ENCODE measurements around the gene PDGFRB.

GRCh38 chr5:150065346-150065745 is 90.3 kb downstream of the PDGFRB start:
- TF ChIP-seq ZBTB49 (tag by site-specific recombination; IDR thresholded peaks at IDR 0.05; ENCODE audit: low read depth) (no peak), ZNF416 (tag by site-specific recombination; IDR thresholded peaks at IDR 0.05) (no peak), CTCF (tag by site-specific recombination; IDR thresholded peaks at IDR 0.05) (no peak), ZNF747 (tag by site-specific recombination; IDR thresholded peaks at IDR 0.05) (no peak), ELK4 (IDR thresholded peaks at IDR 0.05; ENCODE audit: borderline replicate concordance, low read depth, low read length) (no peak), ZBTB1 (tag by site-specific recombination; IDR thresholded peaks at IDR 0.05) (no peak), KLF10 (tag by site-specific recombination; IDR thresholded peaks at IDR 0.05) (no peak)

All from HEK293 (cell line).